ENCODE data around the gene SLC9A9. TPM values are rescaled to one million over a fixed set of nuclear protein-coding genes. Genes with fewer than 3 reads are reported as not detected.

Gene SLC9A9
- total RNA-seq, 2 experiments from 2014 or later, result 12.2 TPM

DNA sequence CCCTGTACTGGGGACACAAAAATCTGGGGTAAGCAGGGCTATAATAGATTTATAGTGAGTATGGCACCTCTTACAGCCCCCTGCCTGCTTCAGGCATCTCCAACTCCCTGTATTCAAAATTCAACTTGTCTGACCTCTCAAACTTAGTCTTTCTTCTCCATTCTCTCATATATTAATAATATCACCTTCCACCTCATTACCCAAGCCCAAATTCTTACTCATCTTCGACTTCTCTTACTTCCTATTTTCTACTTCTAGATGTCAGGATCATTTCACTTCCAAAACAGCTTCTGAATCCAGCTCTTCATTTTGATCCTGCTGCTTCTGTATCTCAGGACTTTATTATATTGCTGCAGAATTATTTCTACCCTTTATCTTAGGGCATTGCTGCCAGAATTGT, 438.0 kb downstream of the SLC9A9 start:
- no peaks in the 10 kb centered on the region for H3K36me3 Mint-ChIP-seq (ENCODE audit: low read depth)
- no peak overlapping the region for H3K27ac Mint-ChIP-seq
- ATAC-seq (ENCODE audit: poor library complexity), result no peak
- H3K36me3 ChIP-seq (ENCODE audit: insufficient read depth, low read length), result no peaks in the 10 kb centered on the region
- no peak for DNase-seq
- H3K9me3 ChIP-seq (ENCODE audit: control insufficient read depth in 1 of 2, insufficient read depth in 1 of 2, low read length in 2 of 2), result no peaks in the 10 kb centered on the region
- CTCF ChIA-PET, result no interaction called here
- H3K27ac ChIP-seq (ENCODE audit: low read depth in 1 of 2, low read length in 2 of 2), result no peak overlapping the region
- no peaks in the 10 kb centered on the region for H3K27me3 ChIP-seq (ENCODE audit: control insufficient read depth in 1 of 2, insufficient read depth in 2 of 2, low read length in 2 of 2)
- intact Hi-C loops (cut with DNase I, micrococcal nuclease), result no loop called here
- no peak overlapping the region for H3K4me3 Mint-ChIP-seq
- TF ChIP-seq, protein P1, sequence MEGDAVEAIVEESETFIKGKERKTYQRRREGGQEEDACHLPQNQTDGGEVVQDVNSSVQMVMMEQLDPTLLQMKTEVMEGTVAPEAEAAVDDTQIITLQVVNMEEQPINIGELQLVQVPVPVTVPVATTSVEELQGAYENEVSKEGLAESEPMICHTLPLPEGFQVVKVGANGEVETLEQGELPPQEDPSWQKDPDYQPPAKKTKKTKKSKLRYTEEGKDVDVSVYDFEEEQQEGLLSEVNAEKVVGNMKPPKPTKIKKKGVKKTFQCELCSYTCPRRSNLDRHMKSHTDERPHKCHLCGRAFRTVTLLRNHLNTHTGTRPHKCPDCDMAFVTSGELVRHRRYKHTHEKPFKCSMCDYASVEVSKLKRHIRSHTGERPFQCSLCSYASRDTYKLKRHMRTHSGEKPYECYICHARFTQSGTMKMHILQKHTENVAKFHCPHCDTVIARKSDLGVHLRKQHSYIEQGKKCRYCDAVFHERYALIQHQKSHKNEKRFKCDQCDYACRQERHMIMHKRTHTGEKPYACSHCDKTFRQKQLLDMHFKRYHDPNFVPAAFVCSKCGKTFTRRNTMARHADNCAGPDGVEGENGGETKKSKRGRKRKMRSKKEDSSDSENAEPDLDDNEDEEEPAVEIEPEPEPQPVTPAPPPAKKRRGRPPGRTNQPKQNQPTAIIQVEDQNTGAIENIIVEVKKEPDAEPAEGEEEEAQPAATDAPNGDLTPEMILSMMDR (IDR thresholded peaks at IDR 0.05), result no peak
- H3K27me3 Mint-ChIP-seq, result no peaks in the 10 kb centered on the region
- POLR2A ChIA-PET, result no interaction called here
- no peaks in the 10 kb centered on the region for H3K4me1 Mint-ChIP-seq (ENCODE audit: low read depth)
- no peaks in the 10 kb centered on the region for H3K4me1 ChIP-seq (ENCODE audit: insufficient read depth, low read length)
- H3K9me3 Mint-ChIP-seq, result no peaks in the 10 kb centered on the region
- no peak overlapping the region for H3K4me3 ChIP-seq (ENCODE audit: low read length)

DNA sequence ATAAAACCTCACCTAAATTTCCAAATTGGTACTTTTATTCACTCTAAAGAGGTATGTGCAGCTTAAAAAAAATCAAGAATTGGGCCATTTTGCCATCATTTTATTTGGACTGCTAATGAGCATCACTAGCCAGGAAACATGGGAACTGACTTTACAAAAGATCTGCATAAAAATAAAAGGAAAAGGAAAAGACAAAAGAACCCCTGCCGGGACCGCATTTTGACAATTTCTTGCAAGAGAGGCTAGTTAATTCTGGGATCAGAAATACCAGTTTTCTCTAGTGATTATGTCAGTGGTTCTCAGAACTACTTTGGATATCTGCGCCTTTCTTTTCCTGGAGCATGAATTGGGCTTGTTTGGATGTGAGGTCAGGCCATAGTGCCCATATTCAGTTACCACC, 439.5 kb downstream of the SLC9A9 start:
- H3K27ac ChIP-seq (ENCODE audit: low read depth in 1 of 2, low read length in 2 of 2), result no peak overlapping the region
- H3K9me3 ChIP-seq (ENCODE audit: control insufficient read depth in 1 of 2, insufficient read depth in 1 of 2, low read length in 2 of 2), result no peaks in the 10 kb centered on the region
- no peaks in the 10 kb centered on the region for H3K27me3 ChIP-seq (ENCODE audit: control insufficient read depth in 1 of 2, insufficient read depth in 2 of 2, low read length in 2 of 2)
- Mint-ChIP-seq H3K4me3 (no peak overlapping the region), H3K9me3 (no peaks in the 10 kb centered on the region), H3K27me3 (no peaks in the 10 kb centered on the region), H3K27ac (no peak overlapping the region), H3K4me1 (ENCODE audit: low read depth) (no peaks in the 10 kb centered on the region), H3K36me3 (ENCODE audit: low read depth) (no peaks in the 10 kb centered on the region)
- no peak overlapping the region for H3K4me3 ChIP-seq (ENCODE audit: low read length)
- ATAC-seq (ENCODE audit: poor library complexity) (no peak), DNase-seq (no peak)
- no peaks in the 10 kb centered on the region for H3K4me1 ChIP-seq (ENCODE audit: insufficient read depth, low read length)
- TF ChIP-seq, protein P1 (IDR thresholded peaks at IDR 0.05), result no peak
- POLR2A ChIA-PET, result no interaction called here
- CTCF ChIA-PET, result no interaction called here
- intact Hi-C loops (cut with DNase I, micrococcal nuclease), result no loop called here
- H3K36me3 ChIP-seq (ENCODE audit: insufficient read depth, low read length), result no peaks in the 10 kb centered on the region

DNA sequence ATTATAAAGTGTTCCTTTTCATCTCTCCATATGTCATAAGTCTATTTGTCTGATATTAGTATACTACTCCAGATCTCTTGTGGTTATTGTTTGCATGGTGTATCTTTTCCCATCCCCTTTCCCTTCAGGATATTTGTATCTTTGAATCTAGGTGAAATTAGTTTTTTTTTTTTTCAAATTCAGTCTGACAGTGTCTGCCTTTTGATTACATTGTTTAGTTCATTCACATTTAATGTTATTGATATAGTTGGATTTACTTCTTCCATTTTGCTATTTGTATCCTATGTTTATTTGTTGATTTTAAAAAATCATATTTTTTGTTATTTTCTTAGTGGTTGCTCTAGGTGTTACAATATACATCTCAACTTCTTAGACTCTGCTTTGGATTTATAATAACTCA, 445.7 kb downstream of the SLC9A9 start:
- no peak for DNase-seq
- H3K36me3 Mint-ChIP-seq (ENCODE audit: low read depth), result no peaks in the 10 kb centered on the region
- CTCF ChIA-PET, result no interaction called here
- POLR2A ChIA-PET, result no interaction called here
- TF ChIP-seq, protein P1 (IDR thresholded peaks at IDR 0.05), result no peak
- intact Hi-C loops (cut with DNase I, micrococcal nuclease), result no loop called here
- no peak for ATAC-seq (ENCODE audit: poor library complexity)
- no peak overlapping the region for H3K27ac Mint-ChIP-seq
- Histone ChIP-seq H3K4me1 (ENCODE audit: insufficient read depth, low read length) (no peaks in the 10 kb centered on the region), H3K9me3 (ENCODE audit: control insufficient read depth in 1 of 2, insufficient read depth in 1 of 2, low read length in 2 of 2) (no peaks in the 10 kb centered on the region), H3K36me3 (ENCODE audit: insufficient read depth, low read length) (no peaks in the 10 kb centered on the region), H3K27ac (ENCODE audit: low read depth in 1 of 2, low read length in 2 of 2) (no peak overlapping the region), H3K4me3 (ENCODE audit: low read length) (no peak overlapping the region), H3K27me3 (ENCODE audit: control insufficient read depth in 1 of 2, insufficient read depth in 2 of 2, low read length in 2 of 2) (no peaks in the 10 kb centered on the region)
- no peak overlapping the region for H3K4me3 Mint-ChIP-seq
- H3K27me3 Mint-ChIP-seq, result no peaks in the 10 kb centered on the region
- H3K9me3 Mint-ChIP-seq, result no peaks in the 10 kb centered on the region
- no peaks in the 10 kb centered on the region for H3K4me1 Mint-ChIP-seq (ENCODE audit: low read depth)

Measured in CD4-positive, alpha-beta T cell (primary cell).